ENCODE results near the gene PLA2G2D. TPM values are rescaled to one million over a fixed set of nuclear protein-coding genes. Genes with fewer than 3 reads are reported as not detected.
A peak's percentile ranks its signal among the peaks of the same experiment; 100 is the strongest.

Gene PLA2G2D
- total and polyA plus RNA-seq, 12 donors = not detected

- Histone ChIP-seq H3K27me3 (no peaks in the 10 kb centered on the region), H3K36me3 (replicated peaks in 1 of 2) (no peaks in the 10 kb centered on the region), H3K9me3 (replicated peaks in 1 of 3) (no peaks in the 10 kb centered on the region), H3K27ac (no peak overlapping the region), H3K4me1 (replicated peaks in 1 of 2) (no peaks in the 10 kb centered on the region), H3K4me3 (no peak overlapping the region)
- intact Hi-C loops (cut with DNase I) = no loop called here
- TF ChIP-seq, protein P1, sequence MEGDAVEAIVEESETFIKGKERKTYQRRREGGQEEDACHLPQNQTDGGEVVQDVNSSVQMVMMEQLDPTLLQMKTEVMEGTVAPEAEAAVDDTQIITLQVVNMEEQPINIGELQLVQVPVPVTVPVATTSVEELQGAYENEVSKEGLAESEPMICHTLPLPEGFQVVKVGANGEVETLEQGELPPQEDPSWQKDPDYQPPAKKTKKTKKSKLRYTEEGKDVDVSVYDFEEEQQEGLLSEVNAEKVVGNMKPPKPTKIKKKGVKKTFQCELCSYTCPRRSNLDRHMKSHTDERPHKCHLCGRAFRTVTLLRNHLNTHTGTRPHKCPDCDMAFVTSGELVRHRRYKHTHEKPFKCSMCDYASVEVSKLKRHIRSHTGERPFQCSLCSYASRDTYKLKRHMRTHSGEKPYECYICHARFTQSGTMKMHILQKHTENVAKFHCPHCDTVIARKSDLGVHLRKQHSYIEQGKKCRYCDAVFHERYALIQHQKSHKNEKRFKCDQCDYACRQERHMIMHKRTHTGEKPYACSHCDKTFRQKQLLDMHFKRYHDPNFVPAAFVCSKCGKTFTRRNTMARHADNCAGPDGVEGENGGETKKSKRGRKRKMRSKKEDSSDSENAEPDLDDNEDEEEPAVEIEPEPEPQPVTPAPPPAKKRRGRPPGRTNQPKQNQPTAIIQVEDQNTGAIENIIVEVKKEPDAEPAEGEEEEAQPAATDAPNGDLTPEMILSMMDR (IDR thresholded peaks at IDR 0.05) = no peak
- peak in 1 of 7 donors; percentile 12 for DNase-seq
- 63 to 76% (median 67%) methylated on average over 20 of the region's 20 CpGs for WGBS, 4 donors
These were observed 38.6 kb downstream of the PLA2G2D start for GRCh38 chr1:20080441-20081352.

DNA sequence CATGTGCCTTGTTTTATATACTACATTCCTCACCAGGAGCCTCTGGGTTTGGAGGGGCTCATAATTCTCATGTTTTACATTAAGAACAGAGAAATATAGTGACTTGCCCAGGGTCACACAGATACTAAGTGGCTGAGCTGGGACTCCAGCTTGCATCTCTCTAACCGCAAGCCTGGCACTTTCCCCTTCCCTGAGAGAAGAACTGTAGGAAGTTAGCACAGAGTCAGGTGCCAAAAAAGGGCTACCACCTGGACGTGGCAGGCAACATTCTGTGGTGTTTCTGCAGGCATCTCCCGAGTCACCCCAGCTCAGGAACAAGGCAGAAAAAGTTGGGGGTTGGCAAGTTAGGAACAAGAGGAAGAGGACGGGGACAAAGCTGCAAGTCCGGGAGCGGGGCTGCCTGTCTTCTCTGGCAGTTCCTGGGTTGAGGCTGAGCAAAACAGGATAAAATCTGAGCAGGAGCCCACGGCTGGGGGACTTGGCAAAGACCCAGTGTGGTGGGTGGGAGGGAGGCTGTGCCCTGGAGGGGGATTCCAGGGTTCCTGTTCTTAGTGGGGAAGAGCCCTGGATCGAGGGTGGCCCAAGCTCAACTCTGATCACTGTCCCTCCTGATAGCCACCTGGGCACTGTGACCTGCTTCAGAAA is 39.6 kb downstream of the PLA2G2D start:
- Histone ChIP-seq H3K4me3 (no peak overlapping the region), H3K27ac (no peak overlapping the region), H3K9me3 (replicated peaks in 1 of 3) (no peaks in the 10 kb centered on the region), H3K36me3 (replicated peaks in 1 of 2) (no peaks in the 10 kb centered on the region), H3K27me3 (no peaks in the 10 kb centered on the region), H3K4me1 (replicated peaks in 1 of 2) (no peaks in the 10 kb centered on the region)
- TF ChIP-seq POLR2A (IDR thresholded peaks at IDR 0.05) = no peak
- TF ChIP-seq, protein P1 (IDR thresholded peaks at IDR 0.05) = no peak
- intact Hi-C loops (cut with DNase I) = no loop called here
- DNase-seq = no peak
- WGBS, 4 donors = 66 to 79% (median 71%) methylated on average over 6 to 8 of the region's 8 CpGs

- Histone ChIP-seq H3K36me3 (replicated peaks in 1 of 2) (no peaks in the 10 kb centered on the region), H3K9me3 (replicated peaks in 1 of 3) (no peaks in the 10 kb centered on the region), H3K27me3 (no peaks in the 10 kb centered on the region), H3K4me1 (replicated peaks in 1 of 2) (no peaks in the 10 kb centered on the region), H3K27ac (no peak overlapping the region), H3K4me3 (no peak overlapping the region)
- no peak for TF ChIP-seq POLR2A (IDR thresholded peaks at IDR 0.05)
- TF ChIP-seq, protein P1 (IDR thresholded peaks at IDR 0.05) = no peak
- DNase-seq = no peak
- intact Hi-C loops (cut with DNase I) = no loop called here
- WGBS, 4 donors = 84 to 94% (median 87%) methylated on average over 5 of the region's 5 CpGs
These were observed 40.6 kb downstream of the PLA2G2D start for GRCh38 chr1:20078711-20079110.

GRCh38 chr1:20078171-20078651 is 41.1 kb downstream of the PLA2G2D start:
- DNase-seq = no peak
- no peak overlapping the region for H3K4me3 ChIP-seq
- H3K36me3 ChIP-seq (replicated peaks in 1 of 2) = no peaks in the 10 kb centered on the region
- no peaks in the 10 kb centered on the region for H3K4me1 ChIP-seq (replicated peaks in 1 of 2)
- H3K27ac ChIP-seq = no peak overlapping the region
- no peaks in the 10 kb centered on the region for H3K9me3 ChIP-seq (replicated peaks in 1 of 3)
- no peaks in the 10 kb centered on the region for H3K27me3 ChIP-seq
- intact Hi-C loops (cut with DNase I) = no loop called here
- 77 to 82% (median 79%) methylated on average over 8 of the region's 8 CpGs for WGBS, 4 donors
- TF ChIP-seq, protein P1 (IDR thresholded peaks at IDR 0.05) = no peak
- no peak for TF ChIP-seq POLR2A (IDR thresholded peaks at IDR 0.05)
